Liver (tissue), 9 donors: ENCODE results near the gene CHAF1B. TPM values are rescaled to one million over a fixed set of nuclear protein-coding genes. Genes with fewer than 3 reads are reported as not detected.

Source experiments
- DNase-seq: peaks from one replicate; pipeline ENCODE4 v3.0.0-alpha.2; 2017; ENCODE audit warnings: low spot score
- H3K27ac ChIP-seq, 2 donors: one replicate each; pipeline ENCODE4 v1.7.0; 2013; ENCODE audit warnings: inconsistent platforms in 2 of 2, low read length in 2 of 2, control low read depth in 1 of 2, low read depth in 1 of 2, mild to moderate bottlenecking in 1 of 2
- H3K27me3 ChIP-seq, 4 donors: one replicate each; pipeline versions ENCODE4 v1.6.1 to v1.7.0; 2013; ENCODE audit warnings: low read length in 3 of 4, inconsistent platforms in 1 of 4, mild to moderate bottlenecking in 1 of 4, moderate library complexity in 1 of 4; ENCODE audit not compliant: control insufficient read depth in 4 of 4, insufficient read depth in 4 of 4
- H3K36me3 ChIP-seq, 4 donors: one replicate each; pipeline versions ENCODE4 v1.6.1 to v1.7.0; 2013; ENCODE audit warnings: low read length in 3 of 4, mild to moderate bottlenecking in 3 of 4, low read depth in 1 of 4, moderate library complexity in 1 of 4; ENCODE audit not compliant: control insufficient read depth in 4 of 4, insufficient read depth in 3 of 4
- H3K4me1 ChIP-seq, 4 donors: one replicate each; pipeline versions ENCODE4 v1.6.1 to v1.7.0; 2013; ENCODE audit warnings: low read length in 3 of 4, mild to moderate bottlenecking in 3 of 4, moderate library complexity in 1 of 4; ENCODE audit not compliant: control insufficient read depth in 4 of 4, insufficient read depth in 4 of 4
- H3K4me3 ChIP-seq, 3 donors: one replicate each; pipeline versions ENCODE4 v1.6.1 to v1.7.0; 2013; ENCODE audit warnings: low read length in 3 of 3, control low read depth in 1 of 3, low read depth in 1 of 3, mild to moderate bottlenecking in 1 of 3
- H3K9ac ChIP-seq, 2 donors: one replicate each; pipeline ENCODE4 v1.7.0; 2013; ENCODE audit warnings: low read length in 2 of 2, mild to moderate bottlenecking in 2 of 2, moderate library complexity in 2 of 2, control low read depth in 1 of 2, low read depth in 1 of 2
- H3K9me3 ChIP-seq, 4 donors: one replicate each; pipeline versions ENCODE4 v1.6.1 to v1.7.0; 2013; ENCODE audit warnings: low read length in 3 of 4; ENCODE audit not compliant: control insufficient read depth in 4 of 4
- EGR1 ChIP-seq, 2 donors: IDR thresholded peaks; 2 replicates each; pipeline ENCODE4 v1.6.1; 2016 to 2018; ENCODE audit warnings: antibody characterized with exemption in 2 of 2, low read depth in 2 of 2
- FOXA1 ChIP-seq: IDR thresholded peaks from 2 replicates; pipeline ENCODE4 v1.6.1; 2016; ENCODE audit warnings: antibody characterized with exemption
- FOXA2 ChIP-seq: IDR thresholded peaks from 2 replicates; pipeline ENCODE4 v1.6.1; 2016; ENCODE audit warnings: antibody characterized with exemption
- GABPA ChIP-seq, 2 donors: IDR thresholded peaks in 1 of 2; conservative IDR thresholded peaks in 1 of 2; 2 replicates each; pipeline ENCODE4 v1.6.1; 2016; ENCODE audit warnings: antibody characterized with exemption in 2 of 2, mild to moderate bottlenecking in 1 of 2, moderate library complexity in 1 of 2
- HNF4A ChIP-seq, 2 donors: conservative IDR thresholded peaks; 2 replicates each; pipeline ENCODE4 v1.6.1; 2016; ENCODE audit warnings: antibody characterized with exemption in 2 of 2, mild to moderate bottlenecking in 2 of 2
- HNF4G ChIP-seq: IDR thresholded peaks from 2 replicates; pipeline ENCODE4 v1.6.1; 2016; ENCODE audit warnings: antibody characterized with exemption
- JUND ChIP-seq, 2 donors: IDR thresholded peaks; 2 replicates each; pipeline ENCODE4 v1.6.1; 2016; ENCODE audit warnings: antibody characterized with exemption in 2 of 2
- RAD21 ChIP-seq, 2 donors: IDR thresholded peaks; 2 replicates each; pipeline ENCODE4 v1.6.1; 2016; ENCODE audit warnings: antibody characterized with exemption in 2 of 2, mild to moderate bottlenecking in 2 of 2
- RXRA ChIP-seq, 2 donors: IDR thresholded peaks; 2 replicates each; pipeline ENCODE4 v1.6.1; 2017 to 2018; ENCODE audit warnings: antibody characterized with exemption in 2 of 2, mild to moderate bottlenecking in 1 of 2
- SP1 ChIP-seq: IDR thresholded peaks from 2 replicates; pipeline ENCODE4 v1.6.1; 2018; ENCODE audit warnings: antibody characterized with exemption, mild to moderate bottlenecking
- TAF1 ChIP-seq: conservative IDR thresholded peaks from 2 replicates; pipeline ENCODE4 v1.6.1; 2016; ENCODE audit warnings: antibody characterized with exemption, mild to moderate bottlenecking
- YY1 ChIP-seq: IDR thresholded peaks from 2 replicates; pipeline ENCODE4 v1.6.1; 2016; ENCODE audit warnings: antibody characterized with exemption, mild to moderate bottlenecking
- WGBS: extraction: QIAGEN DNeasy Blood & Tissue Kit; methylation state at CpG from one replicate; pipeline ENCODE4 v1.1.7; 2013; 5-methylcytosine and 5-hydroxymethylcytosine counted together
- polyA plus RNA-seq, 2 donors: library from polyadenylated mRNA; stranded (reverse) in 1 of 2; unstranded in 1 of 2; fragments of 200-250 nt in 1 of 2; fragments of >200 nt in 1 of 2; fragmentation: Nextera tagmentation in 1 of 2; extraction: Ambion mirVana in 1 of 2; gene quantifications; one replicate each; pipeline versions ENCODE4 v1.2.1 to v1.2.3, GENCODE V29; 2013 to 2015
- total RNA-seq, 2 donors: library from RNA; depleted of rRNA; stranded (reverse); fragments of >200 nt; gene quantifications; one replicate each; pipeline ENCODE4 v1.2.3, GENCODE V29; 2014
- TF ChIP-seq, protein P1 (sequence below): IDR thresholded peaks from 2 replicates; pipeline ENCODE4 v1.6.1; 2016; ENCODE audit warnings: antibody characterized with exemption
- TF ChIP-seq, protein P2 (sequence below): IDR thresholded peaks from 2 replicates; pipeline ENCODE4 v1.6.1; 2016; ENCODE audit warnings: antibody characterized with exemption, mild to moderate bottlenecking
- TF ChIP-seq, protein P3 (sequence below): fragments of 150-350 bp; IDR thresholded peaks from 2 replicates; pipeline ENCODE4 v1.5.1; 2017; ENCODE audit warnings: improper control_type of control experiment, low read depth, low read length; ENCODE audit not compliant: missing input control
- TF ChIP-seq, protein P4 (sequence below): IDR thresholded peaks from 2 replicates; pipeline ENCODE4 v1.6.1; 2016; ENCODE audit warnings: antibody characterized with exemption
- TF ChIP-seq, protein P5 (sequence below): IDR thresholded peaks from 2 replicates; pipeline ENCODE4 v1.6.1; 2016; ENCODE audit warnings: antibody characterized with exemption
- donor health status: healthy.
- donor health status: healthy.
- donor health status: healthy.
- donor health status: healthy.
- donor health status: healthy.

CHAF1B gene
- total and polyA plus RNA-seq, 4 donors, result 0.33 to 2.7 (median 0.49) TPM

DNA sequence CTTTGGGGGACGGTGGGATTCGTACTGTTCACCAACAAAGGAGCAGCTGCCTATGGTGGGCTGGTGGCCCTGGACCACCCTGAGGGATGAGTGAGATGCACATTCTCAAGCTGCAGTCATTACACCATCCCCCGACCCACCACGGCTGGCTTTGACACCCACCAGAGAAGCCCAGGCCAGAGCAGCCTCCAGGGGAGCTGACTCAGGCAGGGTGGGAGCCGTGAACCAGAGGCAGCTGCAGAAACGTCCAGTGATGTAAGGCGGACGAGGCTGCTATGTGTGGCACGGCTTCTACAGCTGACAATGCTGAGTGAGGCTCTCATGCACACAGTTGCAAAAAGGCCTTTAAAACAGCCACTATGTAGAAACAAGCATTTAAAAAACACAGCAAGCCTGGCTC is 40.1 kb downstream of the CHAF1B start:
- Histone ChIP-seq H3K27ac (no peak overlapping the region), H3K4me3 (no peak overlapping the region), H3K4me1 (peaks cover 0 to 11% (median 3%) of the 10 kb centered on the region in 4 donors), H3K9ac (no peak overlapping the region), H3K9me3 (no peaks in the 10 kb centered on the region), H3K36me3 (no peaks in the 10 kb centered on the region), H3K27me3 (no peaks in the 10 kb centered on the region)
- DNase-seq, result no peak
- no peak for TF ChIP-seq EGR1 (IDR thresholded peaks at IDR 0.05; ENCODE audit: low read depth in 2 of 2)
- no peak for TF ChIP-seq FOXA2
- TF ChIP-seq HNF4A (conservative IDR thresholded peaks at IDR 0.05), result no peak
- TF ChIP-seq, protein P1, sequence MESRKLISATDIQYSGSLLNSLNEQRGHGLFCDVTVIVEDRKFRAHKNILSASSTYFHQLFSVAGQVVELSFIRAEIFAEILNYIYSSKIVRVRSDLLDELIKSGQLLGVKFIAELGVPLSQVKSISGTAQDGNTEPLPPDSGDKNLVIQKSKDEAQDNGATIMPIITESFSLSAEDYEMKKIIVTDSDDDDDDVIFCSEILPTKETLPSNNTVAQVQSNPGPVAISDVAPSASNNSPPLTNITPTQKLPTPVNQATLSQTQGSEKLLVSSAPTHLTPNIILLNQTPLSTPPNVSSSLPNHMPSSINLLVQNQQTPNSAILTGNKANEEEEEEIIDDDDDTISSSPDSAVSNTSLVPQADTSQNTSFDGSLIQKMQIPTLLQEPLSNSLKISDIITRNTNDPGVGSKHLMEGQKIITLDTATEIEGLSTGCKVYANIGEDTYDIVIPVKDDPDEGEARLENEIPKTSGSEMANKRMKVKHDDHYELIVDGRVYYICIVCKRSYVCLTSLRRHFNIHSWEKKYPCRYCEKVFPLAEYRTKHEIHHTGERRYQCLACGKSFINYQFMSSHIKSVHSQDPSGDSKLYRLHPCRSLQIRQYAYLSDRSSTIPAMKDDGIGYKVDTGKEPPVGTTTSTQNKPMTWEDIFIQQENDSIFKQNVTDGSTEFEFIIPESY, result no peak
- TF ChIP-seq HNF4G, result no peak
- TF ChIP-seq GABPA (IDR thresholded peaks at IDR 0.05 in 1 of 2, conservative IDR thresholded peaks at IDR 0.05 in 1 of 2), result no peak
- TF ChIP-seq, protein P2, sequence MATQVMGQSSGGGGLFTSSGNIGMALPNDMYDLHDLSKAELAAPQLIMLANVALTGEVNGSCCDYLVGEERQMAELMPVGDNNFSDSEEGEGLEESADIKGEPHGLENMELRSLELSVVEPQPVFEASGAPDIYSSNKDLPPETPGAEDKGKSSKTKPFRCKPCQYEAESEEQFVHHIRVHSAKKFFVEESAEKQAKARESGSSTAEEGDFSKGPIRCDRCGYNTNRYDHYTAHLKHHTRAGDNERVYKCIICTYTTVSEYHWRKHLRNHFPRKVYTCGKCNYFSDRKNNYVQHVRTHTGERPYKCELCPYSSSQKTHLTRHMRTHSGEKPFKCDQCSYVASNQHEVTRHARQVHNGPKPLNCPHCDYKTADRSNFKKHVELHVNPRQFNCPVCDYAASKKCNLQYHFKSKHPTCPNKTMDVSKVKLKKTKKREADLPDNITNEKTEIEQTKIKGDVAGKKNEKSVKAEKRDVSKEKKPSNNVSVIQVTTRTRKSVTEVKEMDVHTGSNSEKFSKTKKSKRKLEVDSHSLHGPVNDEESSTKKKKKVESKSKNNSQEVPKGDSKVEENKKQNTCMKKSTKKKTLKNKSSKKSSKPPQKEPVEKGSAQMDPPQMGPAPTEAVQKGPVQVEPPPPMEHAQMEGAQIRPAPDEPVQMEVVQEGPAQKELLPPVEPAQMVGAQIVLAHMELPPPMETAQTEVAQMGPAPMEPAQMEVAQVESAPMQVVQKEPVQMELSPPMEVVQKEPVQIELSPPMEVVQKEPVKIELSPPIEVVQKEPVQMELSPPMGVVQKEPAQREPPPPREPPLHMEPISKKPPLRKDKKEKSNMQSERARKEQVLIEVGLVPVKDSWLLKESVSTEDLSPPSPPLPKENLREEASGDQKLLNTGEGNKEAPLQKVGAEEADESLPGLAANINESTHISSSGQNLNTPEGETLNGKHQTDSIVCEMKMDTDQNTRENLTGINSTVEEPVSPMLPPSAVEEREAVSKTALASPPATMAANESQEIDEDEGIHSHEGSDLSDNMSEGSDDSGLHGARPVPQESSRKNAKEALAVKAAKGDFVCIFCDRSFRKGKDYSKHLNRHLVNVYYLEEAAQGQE, result no peak
- no peak for TF ChIP-seq RXRA (IDR thresholded peaks at IDR 0.05)
- TF ChIP-seq RAD21 (IDR thresholded peaks at IDR 0.05), result no peak
- TF ChIP-seq SP1, result no peak
- TF ChIP-seq, protein P3, sequence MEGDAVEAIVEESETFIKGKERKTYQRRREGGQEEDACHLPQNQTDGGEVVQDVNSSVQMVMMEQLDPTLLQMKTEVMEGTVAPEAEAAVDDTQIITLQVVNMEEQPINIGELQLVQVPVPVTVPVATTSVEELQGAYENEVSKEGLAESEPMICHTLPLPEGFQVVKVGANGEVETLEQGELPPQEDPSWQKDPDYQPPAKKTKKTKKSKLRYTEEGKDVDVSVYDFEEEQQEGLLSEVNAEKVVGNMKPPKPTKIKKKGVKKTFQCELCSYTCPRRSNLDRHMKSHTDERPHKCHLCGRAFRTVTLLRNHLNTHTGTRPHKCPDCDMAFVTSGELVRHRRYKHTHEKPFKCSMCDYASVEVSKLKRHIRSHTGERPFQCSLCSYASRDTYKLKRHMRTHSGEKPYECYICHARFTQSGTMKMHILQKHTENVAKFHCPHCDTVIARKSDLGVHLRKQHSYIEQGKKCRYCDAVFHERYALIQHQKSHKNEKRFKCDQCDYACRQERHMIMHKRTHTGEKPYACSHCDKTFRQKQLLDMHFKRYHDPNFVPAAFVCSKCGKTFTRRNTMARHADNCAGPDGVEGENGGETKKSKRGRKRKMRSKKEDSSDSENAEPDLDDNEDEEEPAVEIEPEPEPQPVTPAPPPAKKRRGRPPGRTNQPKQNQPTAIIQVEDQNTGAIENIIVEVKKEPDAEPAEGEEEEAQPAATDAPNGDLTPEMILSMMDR, result no peak
- TF ChIP-seq JUND (IDR thresholded peaks at IDR 0.05), result no peak
- TF ChIP-seq, protein P4, sequence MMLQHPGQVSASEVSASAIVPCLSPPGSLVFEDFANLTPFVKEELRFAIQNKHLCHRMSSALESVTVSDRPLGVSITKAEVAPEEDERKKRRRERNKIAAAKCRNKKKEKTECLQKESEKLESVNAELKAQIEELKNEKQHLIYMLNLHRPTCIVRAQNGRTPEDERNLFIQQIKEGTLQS, result no peak
- no peak for TF ChIP-seq TAF1
- TF ChIP-seq FOXA1, result no peak
- TF ChIP-seq, protein P5, sequence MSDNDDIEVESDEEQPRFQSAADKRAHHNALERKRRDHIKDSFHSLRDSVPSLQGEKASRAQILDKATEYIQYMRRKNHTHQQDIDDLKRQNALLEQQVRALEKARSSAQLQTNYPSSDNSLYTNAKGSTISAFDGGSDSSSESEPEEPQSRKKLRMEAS, result no peak
- no peak for TF ChIP-seq YY1
- 94% methylated on average over 9 of the region's 9 CpGs for WGBS

DNA sequence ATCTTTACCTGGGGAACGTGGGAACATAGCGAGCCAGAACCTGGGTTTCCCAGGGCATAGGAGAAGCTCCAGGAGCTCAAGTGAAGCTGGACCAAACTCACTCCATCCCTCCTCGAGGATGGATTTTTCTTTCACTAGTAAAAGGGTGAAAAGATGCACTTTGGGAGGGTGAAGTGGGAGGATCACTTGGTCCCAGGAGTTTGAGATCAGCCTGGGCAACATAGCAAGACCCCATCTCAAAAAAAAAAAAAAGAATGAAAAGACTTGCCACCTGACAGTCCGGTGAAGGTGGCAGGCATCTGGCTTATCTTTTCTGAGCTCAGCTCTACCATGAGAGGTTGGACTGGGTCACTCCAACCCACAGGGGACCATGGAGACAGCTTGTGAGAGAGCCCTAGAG is 42.3 kb downstream of the CHAF1B start:
- H3K4me3 ChIP-seq, result no peak overlapping the region
- no peak overlapping the region for H3K27ac ChIP-seq
- no peaks in the 10 kb centered on the region for H3K36me3 ChIP-seq
- H3K4me1 ChIP-seq, result peaks cover 0 to 4% (median 1%) of the 10 kb centered on the region in 4 donors
- no peaks in the 10 kb centered on the region for H3K9me3 ChIP-seq
- DNase-seq, result no peak
- no peaks in the 10 kb centered on the region for H3K27me3 ChIP-seq
- no peak overlapping the region for H3K9ac ChIP-seq
- 94% methylated on average over 4 of the region's 4 CpGs for WGBS
- TF ChIP-seq HNF4G (no peak), FOXA2 (no peak), RAD21 (IDR thresholded peaks at IDR 0.05) (no peak), RXRA (IDR thresholded peaks at IDR 0.05) (no peak), EGR1 (IDR thresholded peaks at IDR 0.05; ENCODE audit: low read depth in 2 of 2) (no peak), FOXA1 (no peak), GABPA (IDR thresholded peaks at IDR 0.05 in 1 of 2, conservative IDR thresholded peaks at IDR 0.05 in 1 of 2) (no peak), JUND (IDR thresholded peaks at IDR 0.05) (no peak), SP1 (no peak), TAF1 (no peak)
- TF ChIP-seq, protein P2, result no peak
- TF ChIP-seq, protein P1, result no peak
